HG02642 (cell line): ENCODE measurements around the gene ZNF48.
"Not testable (repeated sequence)": the region's sequence is repeated elsewhere in the genome, so short reads cannot be mapped to it uniquely, and the experiment has no call there.

ENCODE experiments used
- ATAC-seq: cut with Tn5 transposase; IDR thresholded peaks from one replicate; pipeline ENCODE4 v1.9.1; 2021; ENCODE audit warnings: mild to moderate bottlenecking; ENCODE audit not compliant: unreplicated experiment, poor library complexity

Gene ZNF48

DNA sequence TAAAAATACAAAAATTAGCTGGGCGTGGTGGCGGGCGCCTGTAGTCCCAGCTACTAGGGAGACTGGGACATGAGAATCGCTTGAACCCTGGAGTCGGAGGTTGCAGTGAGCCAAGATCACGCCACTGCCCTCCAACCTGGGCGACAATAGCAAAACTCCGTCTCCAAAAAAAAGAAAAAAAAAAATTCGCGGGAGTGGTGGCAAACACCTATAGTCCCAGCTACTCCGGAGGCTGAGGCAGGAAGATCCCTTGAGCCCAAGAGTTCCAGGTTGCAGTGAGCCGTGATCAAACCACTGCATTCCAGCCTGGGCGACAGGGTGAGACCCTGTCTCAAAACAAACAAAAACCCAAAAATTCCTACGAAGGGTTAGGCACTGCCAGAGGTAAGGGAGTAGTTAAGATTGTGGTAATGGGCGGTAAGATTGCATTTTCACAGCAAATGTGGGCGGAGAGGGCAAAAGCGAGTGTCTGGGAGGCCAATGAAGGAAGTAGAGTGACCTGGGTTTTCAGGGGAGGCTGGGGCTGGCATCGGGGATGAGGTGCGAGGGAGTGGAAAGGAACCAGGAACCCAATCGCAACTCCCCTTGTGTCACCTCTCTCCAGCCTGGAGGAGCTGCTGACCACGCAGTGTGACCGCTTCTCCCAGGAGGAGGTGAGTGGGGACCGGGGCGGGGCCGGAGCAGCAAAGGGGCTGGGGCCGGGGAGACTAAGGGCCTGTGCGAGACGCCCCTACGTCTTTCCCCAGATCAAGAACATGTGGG is 18.0 kb upstream of the ZNF48 start:
- peak; percentile 1 for ATAC-seq

DNA sequence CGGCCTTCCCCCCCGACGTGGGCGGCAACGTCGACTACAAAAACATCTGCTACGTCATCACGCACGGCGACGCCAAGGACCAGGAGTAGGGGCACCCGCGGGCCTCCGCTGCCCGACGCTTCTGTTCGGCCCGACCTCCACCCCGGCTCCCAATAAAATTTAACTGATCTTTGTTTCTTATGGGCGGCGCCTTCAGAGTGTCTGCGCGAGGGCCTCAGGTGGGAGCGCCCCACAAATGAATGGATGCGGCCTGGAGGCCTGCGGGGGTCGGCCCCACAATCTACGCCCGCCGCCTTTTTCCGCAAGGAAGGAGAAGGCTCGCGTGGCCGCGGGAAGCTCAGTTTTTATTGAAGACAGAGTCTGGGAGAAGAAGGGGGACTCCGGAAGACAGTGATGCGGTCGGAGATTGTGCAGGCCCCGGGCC is 17.4 kb upstream of the ZNF48 start:
- ATAC-seq, result peak; percentile 53

DNA sequence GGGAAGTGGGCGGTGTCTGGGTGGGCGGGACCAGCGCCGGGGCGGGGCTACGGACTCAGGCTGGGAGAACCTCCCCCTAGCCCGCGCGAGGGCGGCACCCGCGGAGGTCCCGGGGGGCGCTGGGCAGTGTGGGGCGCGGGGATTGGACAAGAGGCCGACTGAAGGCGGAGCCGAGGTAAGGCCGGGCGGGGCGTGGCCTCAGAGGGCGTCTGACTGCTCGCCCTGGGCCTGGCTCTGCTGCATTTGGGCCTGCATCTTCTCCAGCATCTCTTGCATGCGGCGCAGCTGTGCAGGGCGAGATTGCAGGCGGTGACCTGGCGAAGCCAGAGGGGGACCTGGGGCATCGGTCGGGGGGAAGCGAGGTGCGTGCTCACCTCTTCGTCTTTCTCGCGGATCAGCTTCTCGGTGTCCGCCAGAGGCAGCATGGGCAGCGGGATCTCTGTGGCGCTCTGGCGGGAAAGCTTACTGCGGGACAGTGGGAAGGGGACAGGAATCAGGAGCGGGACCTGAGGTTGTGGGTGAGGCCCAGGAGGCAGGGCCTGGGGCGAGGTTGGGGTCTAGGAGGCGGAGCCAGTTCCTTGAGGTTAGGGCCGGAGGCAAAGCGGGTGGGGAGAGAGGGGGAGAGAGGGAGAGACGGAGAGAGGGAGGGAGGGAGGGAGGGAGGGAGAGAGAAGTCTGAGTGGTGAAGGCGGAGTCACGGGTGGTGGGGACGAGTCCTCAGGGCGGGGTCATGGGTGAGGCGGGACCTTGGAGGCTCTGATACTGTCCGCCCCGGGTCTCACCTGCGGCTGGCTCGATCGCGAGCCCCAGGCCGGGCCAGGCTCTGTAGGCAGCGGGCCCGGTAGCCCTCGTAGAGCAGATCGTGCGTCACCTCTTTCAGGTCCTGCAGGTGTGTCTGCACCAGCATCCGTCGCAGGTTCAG is 16.7 kb upstream of the ZNF48 start:
- peak; percentile 88 for ATAC-seq

DNA sequence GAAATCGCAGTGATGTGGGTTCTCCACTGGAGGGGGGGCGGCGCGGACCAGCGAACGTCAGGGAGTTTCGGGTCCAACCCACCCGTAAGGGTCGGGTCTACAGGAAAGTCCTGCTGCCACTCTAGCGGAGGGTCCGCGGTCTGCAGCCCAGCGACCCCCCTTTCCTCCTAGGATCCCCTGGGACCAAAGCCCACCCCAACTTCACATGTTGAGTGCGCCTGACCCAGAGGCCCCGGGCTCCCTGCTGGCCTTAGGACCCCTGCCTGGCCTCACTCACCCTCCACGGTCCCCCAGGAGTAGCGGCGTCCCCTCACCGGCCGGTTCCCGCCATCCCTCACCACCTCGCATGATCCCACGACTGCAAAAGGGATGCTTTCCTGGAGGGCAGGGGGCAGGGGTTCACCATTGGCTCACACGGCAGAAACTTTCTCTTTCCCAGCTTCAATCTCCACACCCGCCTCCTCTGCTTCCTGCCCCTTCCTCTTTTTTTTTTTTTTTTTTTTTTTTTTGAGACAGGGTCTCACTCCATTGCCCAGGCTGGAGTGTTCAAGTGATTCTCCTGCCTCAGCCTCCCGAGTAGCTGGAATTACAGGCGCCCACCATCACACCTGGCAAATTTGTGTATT is 15.9 kb upstream of the ZNF48 start:
- ATAC-seq, result no peak

DNA sequence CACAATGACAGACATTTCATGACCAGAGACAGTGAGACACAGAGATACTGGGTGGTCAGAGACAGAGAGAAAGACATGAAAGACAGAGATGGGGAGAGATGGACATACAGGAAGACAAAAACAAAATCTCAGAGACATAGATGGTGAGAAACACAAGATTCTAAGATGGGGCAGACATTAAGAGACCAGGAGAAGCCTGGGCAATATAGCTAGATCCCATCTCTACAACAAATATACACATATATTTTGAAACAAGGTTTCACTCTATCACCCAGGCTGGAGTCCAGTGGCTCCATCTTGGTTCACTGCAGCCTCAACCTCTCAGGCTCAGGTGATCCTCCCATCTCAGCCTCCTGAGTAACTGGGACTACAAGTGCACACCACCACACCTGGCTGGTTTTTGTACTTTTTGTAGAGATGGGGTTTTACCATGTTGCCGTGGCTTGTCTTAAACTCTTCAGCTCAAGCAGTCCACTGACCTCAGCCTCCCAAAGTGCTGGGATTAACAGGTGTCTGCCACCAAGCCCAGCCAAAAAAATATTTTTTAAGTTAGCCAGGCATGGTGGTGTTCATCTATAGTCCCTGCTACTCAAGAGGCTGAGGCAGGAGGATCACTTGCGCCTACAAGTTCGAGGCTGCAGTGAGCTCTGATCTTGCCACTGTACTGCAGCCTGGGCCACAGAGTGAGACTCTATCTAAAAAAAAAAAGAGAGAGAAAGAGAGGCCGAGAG is 15.0 kb upstream of the ZNF48 start:
- no peak for ATAC-seq

DNA sequence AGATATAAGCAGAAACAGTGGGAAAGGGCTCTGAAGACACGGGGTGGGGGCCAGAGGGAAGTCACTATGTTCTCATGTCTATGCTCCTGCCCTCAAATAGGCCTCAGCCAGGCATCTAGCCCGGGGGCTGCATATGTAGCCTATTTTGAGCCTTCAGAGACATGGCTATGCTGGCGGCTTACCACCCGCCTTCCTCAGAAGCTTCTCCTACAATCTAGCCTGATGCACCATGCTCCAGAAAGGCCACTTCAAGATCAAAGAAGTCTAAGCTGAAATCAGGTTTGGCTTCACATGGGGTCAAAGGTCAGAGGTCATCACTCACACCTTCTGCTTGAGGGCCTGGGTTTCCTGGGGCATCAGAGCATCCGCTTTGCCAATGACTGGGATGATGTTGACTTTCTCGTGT is 14.4 kb upstream of the ZNF48 start:
- ATAC-seq, result no peak

DNA sequence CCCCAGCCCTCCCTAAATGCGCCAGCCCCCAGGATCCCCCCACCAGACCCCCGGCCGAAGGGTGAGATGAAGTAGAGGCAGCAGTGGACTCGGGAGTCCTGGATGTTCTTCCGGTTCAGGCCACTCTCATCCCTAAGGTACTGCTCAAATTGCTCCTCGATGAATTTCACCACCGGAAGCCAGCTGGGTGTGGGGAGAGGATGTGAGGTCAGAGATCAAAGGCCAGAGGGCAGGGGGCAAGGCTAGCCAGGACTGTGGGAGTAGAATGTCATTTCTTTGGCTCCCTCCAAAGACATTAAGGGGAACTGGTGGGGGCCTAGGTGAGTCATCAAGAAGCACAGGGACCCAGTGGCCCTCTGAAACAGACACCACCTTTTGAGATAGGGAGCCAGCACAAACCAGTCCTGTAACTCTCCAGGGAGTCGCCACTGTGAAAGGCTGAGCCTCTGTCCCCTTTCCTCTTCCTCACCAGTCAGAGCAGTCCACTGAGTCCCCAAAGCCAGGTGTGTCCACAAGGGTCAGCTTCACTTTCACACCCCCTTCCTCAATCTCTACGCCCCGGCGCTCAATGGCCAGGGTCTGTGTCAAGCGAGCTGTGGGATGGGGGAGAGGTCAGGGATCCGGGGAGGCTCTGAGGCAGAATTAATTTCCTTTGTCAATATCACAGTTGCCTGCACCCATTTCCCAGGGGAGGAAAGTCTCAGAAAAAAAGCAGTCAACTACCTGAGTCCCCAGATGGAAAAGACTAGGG is 13.8 kb upstream of the ZNF48 start:
- ATAC-seq, result no peak

DNA sequence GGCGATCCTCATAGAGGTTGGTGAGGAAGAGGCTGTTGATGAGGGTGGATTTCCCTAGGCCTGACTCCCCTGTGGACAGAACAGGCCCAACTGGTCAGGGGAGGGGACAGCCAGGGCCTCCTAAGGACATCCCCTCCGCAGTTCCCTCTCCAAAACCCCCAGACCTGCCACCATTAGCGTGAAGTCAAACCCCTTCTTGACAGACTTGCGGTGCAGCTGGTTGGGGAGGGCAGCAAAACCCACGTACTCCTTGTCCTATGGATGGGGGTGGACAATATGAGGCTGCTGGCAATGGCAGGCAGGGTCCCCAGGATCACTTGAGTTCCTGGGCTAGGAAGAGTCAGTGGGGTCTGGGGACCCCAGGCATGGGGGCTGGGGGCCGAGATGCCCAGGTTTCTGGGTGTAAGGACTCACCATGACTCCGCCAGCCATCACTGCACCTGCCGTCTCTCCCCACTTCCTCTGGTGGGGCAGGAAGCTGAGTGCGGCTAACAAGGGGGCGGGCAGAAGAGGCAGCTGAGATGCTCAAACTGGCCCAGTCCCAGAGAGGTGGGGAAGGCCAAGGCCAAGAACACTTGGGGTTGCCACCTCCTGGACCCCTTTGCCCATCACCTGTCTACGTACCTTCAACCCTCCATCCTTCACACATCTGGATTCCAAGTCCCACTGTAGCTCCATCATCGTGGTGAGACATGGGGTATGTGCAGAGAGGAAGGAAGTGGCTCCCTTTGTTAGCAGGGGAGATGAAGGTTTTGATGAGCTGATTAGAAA is 12.9 kb upstream of the ZNF48 start, which contains the start of gene SEPTIN1:
Gene SEPTIN1 (minus strand): TSS at position 451 of the 771 bp plus-strand sequence. CDS start 19 bp downstream, at position 432.
- peak; percentile 21 for ATAC-seq

DNA sequence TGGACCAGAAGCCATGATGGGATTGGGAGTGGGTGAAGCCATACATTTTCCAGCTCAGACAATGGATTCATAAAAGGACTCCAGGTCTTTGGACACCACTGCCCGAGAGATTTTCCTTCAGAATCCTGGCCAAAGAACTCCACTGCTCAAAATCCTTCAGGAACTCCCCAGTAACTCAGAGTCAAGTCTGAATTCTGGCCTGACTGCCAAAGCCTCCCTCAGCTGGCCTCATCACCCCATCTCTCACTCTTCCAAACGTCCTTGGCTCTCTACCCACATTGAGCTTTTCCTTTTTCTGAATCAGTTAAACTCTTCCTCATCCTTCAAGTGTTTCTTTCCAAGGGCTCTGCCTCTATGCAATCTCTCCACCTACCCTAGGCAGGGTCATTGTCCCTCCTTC is 11.7 kb upstream of the ZNF48 start:
- ATAC-seq, result no peak

DNA sequence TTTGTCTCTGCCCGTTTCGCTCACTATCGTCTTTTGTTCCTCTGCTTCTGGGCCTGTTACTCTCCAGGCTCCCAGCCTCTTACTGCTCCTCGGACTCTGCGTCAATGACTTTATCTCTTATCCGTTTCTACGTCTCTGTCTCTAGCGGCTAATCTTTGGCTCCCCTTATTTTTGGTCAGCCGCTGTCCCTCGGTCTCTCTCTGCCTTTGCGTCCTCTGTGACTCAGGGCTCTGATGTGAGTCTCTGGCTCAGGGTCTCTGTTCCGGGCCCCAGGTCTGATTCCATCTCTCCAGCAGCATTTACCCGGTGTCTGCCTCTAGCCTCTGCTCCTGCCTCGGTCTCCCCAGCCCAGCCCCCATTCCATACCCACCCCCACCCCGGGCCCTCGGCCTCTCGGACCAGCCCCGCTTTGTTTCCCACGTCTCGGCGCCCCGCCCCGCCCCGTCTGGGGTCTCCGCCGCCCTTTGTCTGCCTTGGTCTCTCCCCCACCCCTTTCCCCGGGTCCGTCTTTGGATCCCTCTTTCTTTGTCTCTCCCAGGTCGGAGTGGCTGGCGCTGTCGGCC is 547 bp upstream of the ZNF48 start:
- ATAC-seq, result no peak

DNA sequence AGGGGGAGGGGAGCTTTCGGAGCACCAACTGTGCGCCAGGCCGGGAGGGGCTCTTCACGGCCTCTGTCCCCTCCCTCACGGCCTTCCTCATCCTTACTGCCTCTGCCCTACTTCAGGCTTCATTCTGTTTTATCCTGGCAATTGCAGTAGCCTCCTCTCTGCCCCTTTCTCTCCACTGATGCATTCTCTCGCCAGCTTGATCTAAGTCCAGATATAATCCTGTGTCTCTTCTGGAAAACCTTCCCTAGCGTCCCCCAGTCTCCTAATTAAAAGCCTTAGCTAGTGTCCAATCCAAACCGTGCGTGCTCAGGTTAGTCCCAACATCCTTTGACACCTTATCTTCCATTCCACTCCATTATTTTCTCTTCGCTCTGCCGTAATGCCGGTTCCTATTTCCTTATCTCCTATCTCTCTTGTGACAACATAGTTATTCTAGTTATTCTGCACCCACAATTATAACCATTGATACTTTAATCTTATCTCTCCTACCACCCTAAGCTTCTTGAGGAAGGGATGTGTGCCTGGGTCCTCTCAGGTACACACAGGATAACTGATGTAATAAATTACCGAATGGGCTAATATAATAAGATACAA is 869 bp downstream of the ZNF48 start:
- no peak for ATAC-seq

DNA sequence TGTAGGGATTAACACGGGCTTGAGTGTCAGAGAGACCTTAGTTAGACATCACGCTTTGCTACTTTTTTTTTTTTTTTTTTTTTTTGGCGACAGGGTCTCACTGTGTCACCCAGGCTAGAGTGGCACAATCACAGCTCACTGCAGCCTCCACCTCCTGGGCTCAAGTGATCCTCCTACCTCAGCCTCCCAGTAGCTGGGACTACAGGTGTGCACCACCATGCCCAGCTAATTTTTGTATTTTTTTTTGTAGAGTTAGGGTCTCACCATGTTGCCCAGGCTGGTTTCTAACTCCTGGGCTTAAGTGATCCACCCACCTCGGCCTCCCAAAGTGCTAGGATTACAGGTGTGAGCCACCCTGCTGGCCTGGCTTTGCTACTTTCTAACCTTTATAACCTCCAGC is 1.4 kb downstream of the ZNF48 start:
- ATAC-seq, result not testable (repeated sequence)

DNA sequence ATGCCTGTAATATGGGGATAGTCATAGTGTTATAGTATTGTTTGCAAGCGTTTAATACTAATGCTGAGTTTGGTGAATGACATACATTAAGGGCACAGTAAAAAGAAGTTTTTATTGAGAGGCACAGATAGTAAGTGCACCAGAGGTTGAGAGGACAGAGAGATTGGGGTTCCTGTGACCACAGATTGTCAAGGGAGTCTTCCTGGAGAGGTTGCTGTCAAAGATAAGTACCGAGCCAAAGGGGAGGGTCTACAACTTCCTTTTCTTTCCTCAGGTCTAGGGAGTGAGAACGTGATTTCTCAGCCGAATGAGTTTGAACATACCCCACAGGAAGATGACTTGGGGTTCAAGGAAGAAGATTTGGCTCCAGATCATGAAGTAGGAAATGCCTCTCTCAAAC is 1.8 kb downstream of the ZNF48 start:
- no peak for ATAC-seq

DNA sequence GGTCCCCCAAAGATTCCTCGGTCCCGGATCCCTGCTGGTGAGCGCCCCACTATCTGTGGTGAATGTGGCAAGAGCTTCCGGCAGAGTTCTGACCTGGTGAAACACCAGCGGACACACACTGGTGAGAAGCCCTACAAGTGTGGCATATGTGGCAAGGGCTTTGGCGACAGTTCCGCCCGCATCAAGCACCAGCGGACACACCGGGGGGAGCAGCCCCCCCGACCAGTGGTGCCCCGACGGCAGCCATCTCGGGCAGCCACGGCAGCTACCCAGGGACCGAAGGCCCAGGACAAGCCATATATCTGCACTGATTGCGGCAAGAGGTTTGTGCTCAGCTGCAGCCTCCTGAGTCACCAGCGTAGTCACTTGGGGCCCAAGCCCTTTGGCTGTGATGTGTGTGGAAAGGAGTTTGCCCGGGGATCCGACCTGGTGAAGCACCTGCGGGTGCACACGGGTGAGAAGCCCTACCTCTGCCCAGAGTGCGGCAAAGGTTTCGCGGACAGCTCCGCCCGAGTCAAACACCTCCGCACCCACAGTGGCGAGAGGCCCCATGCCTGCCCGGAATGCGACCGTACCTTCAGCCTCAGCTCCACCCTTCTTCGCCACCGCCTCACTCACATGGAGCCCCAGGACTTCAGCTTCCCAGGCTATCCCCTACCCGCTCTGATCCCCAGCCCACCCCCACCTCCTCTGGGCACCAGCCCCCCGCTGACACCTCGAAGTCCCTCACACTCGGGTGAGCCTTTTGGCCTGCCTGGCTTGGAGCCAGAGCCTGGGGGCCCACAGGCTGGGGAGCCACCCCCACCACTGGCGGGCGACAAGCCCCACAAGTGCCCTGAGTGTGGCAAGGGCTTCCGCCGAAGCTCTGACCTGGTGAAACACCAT is 2.8 kb downstream of the ZNF48 start:
- no peak for ATAC-seq

DNA sequence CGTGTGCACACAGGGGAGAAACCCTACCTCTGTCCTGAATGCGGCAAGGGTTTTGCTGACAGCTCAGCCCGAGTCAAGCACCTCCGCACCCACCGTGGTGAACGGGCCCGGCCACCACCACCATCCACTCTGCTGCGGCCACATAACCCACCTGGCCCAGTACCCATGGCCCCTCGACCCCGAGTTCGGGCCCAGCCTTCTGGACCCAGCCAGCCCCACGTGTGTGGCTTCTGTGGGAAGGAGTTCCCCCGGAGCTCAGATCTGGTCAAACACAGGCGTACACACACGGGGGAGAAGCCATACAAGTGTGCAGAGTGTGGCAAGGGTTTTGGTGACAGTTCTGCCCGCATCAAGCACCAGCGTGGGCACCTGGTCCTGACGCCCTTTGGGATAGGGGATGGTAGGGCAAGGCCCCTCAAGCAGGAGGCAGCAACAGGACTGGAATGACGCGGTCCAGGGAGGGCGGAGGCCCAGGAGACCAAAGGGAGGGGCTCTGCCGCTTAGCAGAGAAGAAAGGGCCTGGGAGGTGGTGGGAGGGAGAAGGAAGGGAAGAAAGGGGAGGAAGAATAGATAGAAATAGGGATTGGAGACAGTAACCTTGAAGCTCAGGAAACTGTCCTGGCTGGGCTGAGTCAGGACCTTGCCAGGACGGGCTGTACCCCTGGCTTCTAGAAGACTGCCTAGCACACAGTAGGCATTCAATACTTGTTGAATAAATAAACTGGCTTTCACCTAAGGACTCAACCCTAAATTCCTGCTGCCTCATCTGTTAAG is 3.6 kb downstream of the ZNF48 start:
- ATAC-seq, result no peak

DNA sequence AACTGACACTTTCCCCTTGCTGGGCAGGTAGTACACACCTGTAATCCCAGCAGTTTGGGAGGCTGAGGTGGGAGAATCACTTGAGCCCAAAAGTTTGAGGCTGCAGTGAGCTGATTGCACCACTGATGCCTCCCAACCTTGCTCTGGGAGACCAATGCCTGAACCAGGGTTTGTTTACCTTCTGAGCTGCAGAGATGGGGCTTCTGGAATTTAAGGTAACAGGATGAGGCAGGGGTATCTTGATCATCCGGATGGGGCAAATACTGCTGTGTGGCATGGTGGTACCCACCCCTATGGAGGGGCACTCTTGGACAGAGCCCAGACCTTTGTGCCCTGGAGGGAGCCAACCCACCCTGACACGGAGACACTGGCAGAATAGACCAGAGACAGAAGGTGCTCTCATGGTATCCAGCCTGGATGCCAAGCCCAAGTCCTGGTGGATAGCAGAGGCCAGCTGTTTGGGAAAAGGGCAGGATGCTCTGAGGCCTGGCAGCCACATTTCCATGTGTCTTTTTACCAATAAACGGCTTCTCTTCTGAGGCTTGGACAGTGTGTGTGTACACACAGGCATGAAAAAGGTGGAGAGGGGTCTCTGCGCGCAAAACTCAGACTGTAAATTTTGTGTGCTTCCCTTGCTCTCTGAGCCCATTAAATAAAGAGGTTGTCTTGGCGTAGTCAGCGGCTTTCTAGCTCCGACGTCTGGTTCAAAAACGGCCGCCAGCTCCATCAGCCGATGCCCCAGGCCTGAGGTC is 4.4 kb downstream of the ZNF48 start:
- ATAC-seq, result no peak
